Calu3 (cell line): ENCODE measurements around the gene CLOCK. TPM values are rescaled to one million over a fixed set of nuclear protein-coding genes. Genes with fewer than 3 reads are reported as not detected.

ENCODE experiments used
- BruUV-seq: library from RNA; stranded (reverse); fragments of 400-500 nt; replicated peaks from 2 replicates; lab custom pipeline; 2021; lab: Mats Ljungman, UMichigan
- CTCF ChIA-PET: fragments of 300-600 bp; sonication (Branson Sonifier 250); formaldehyde crosslinking; loops from one replicate; lab custom pipeline; 2022; ENCODE audit warnings: antibody characterized with exemption; lab: Charles Lee
- DNase-seq: peaks from one replicate; pipeline ENCODE4 v3.0.0; 2022
- H3K27ac Mint-ChIP-seq: one replicate; pipeline ENCODE4 v1.8.0; 2022; ENCODE audit warnings: mixed read lengths; ENCODE audit not compliant: unreplicated experiment
- H3K27me3 Mint-ChIP-seq: one replicate; pipeline ENCODE4 v1.8.0; 2022; ENCODE audit warnings: mixed read lengths; ENCODE audit not compliant: unreplicated experiment
- H3K36me3 Mint-ChIP-seq: one replicate; pipeline ENCODE4 v1.8.0; 2022; ENCODE audit warnings: mild to moderate bottlenecking, moderate library complexity, mixed read lengths; ENCODE audit not compliant: insufficient read depth, unreplicated experiment
- H3K4me1 Mint-ChIP-seq: one replicate; pipeline ENCODE4 v1.8.0; 2022; ENCODE audit warnings: mild to moderate bottlenecking, low read depth, mixed read lengths; ENCODE audit not compliant: unreplicated experiment
- H3K4me3 Mint-ChIP-seq: one replicate; pipeline ENCODE4 v1.8.0; 2022; ENCODE audit warnings: mild to moderate bottlenecking, low read depth, moderate library complexity, mixed read lengths; ENCODE audit not compliant: unreplicated experiment
- H3K9me3 Mint-ChIP-seq: one replicate; pipeline ENCODE4 v1.8.0; 2022; ENCODE audit warnings: low read depth, mixed read lengths; ENCODE audit not compliant: unreplicated experiment
- intact Hi-C: fragments of 100-400 bp; cut with micrococcal nuclease; formaldehyde crosslinking; loops from one replicate; pipeline ENCODE4 v1.10.0; 2022; ENCODE audit not compliant: unreplicated experiment
- total RNA-seq: library from RNA; stranded (reverse); gene quantifications from 2 replicates; pipeline ENCODE4 v1.2.3, GENCODE V29; 2022
- TF ChIP-seq, protein P1 (sequence below): fragments of 200-600 bp; IDR thresholded peaks from one replicate; pipeline ENCODE4 v1.8.0; 2022; ENCODE audit warnings: antibody characterized with exemption; ENCODE audit not compliant: unreplicated experiment

CLOCK gene
- total RNA-seq, 1 experiment from 2014 or later = 16.2 TPM

DNA sequence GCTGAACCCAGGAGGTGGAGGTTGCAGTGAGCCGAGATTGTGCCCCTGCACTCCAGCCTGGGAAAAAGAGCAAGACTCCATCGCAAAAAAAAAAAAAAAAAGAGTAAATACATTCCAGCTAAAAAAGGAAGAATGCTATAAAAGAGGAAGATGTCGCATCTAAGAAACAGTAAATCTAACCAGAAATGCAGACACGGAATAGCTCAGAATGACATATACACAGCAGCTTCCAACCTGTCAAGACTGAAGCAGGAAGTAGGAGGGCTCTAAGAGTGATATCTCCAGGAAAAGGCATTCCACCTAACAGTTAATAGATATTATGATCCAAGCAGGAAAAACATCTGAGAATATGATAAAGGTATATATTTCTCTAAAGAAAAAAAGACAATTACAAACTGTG lies 16.0 kb downstream of the CLOCK start:
- CTCF ChIA-PET = no interaction called here
- H3K4me3 Mint-ChIP-seq = no peak overlapping the region
- H3K27me3 Mint-ChIP-seq = no peaks in the 10 kb centered on the region
- no TSS peak for BruUV-seq
- H3K9me3 Mint-ChIP-seq = no peaks in the 10 kb centered on the region
- TF ChIP-seq, protein P1, sequence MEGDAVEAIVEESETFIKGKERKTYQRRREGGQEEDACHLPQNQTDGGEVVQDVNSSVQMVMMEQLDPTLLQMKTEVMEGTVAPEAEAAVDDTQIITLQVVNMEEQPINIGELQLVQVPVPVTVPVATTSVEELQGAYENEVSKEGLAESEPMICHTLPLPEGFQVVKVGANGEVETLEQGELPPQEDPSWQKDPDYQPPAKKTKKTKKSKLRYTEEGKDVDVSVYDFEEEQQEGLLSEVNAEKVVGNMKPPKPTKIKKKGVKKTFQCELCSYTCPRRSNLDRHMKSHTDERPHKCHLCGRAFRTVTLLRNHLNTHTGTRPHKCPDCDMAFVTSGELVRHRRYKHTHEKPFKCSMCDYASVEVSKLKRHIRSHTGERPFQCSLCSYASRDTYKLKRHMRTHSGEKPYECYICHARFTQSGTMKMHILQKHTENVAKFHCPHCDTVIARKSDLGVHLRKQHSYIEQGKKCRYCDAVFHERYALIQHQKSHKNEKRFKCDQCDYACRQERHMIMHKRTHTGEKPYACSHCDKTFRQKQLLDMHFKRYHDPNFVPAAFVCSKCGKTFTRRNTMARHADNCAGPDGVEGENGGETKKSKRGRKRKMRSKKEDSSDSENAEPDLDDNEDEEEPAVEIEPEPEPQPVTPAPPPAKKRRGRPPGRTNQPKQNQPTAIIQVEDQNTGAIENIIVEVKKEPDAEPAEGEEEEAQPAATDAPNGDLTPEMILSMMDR = no peak
- no peak for DNase-seq
- H3K4me1 Mint-ChIP-seq = no peaks in the 10 kb centered on the region
- no peaks in the 10 kb centered on the region for H3K36me3 Mint-ChIP-seq
- intact Hi-C loops = no loop called here
- no peak overlapping the region for H3K27ac Mint-ChIP-seq

DNA sequence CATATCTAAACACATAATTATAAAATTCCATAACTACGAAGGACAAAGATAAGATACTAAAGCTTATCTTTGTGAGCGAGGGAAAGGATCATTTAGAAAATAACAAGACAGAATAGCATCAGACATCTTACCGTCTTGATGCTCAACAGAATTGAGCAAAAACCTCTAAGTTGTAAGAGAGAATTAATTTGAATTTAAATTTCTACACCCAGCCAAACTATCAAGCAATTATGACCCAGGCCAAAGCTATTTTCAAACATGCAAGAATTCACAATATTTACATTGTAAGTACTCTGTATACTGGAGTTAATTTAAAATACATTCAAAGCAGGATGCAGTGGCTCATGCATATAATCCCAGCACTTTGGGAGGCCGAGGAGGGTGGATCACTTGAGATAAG lies 16.5 kb downstream of the CLOCK start:
- TF ChIP-seq, protein P1 = no peak
- no TSS peak for BruUV-seq
- no peak for DNase-seq
- H3K36me3 Mint-ChIP-seq = no peaks in the 10 kb centered on the region
- no peaks in the 10 kb centered on the region for H3K27me3 Mint-ChIP-seq
- no peaks in the 10 kb centered on the region for H3K4me1 Mint-ChIP-seq
- H3K9me3 Mint-ChIP-seq = no peaks in the 10 kb centered on the region
- CTCF ChIA-PET = no interaction called here
- H3K27ac Mint-ChIP-seq = no peak overlapping the region
- intact Hi-C loops = no loop called here
- no peak overlapping the region for H3K4me3 Mint-ChIP-seq

DNA sequence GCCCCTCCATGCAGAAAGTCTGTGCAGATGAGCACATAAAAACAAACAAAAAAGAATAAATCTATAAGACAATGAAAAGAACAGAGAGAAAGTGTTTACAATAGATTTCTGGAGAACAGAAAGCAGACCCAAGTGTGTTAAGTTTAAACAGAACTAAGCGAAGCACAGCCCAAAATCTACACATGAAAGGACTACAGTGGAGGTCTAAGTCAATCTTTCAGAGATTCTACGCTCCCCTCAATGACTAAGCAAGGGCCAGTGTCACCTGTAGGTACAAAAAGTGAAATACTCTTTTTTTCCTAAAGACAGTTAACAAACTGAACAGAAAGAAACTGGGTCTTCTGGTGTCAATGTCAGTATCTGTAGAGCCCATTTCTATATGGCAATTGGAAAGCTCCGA lies 18.2 kb downstream of the CLOCK start:
- no TSS peak for BruUV-seq
- DNase-seq = no peak
- Mint-ChIP-seq H3K27me3 (no peaks in the 10 kb centered on the region), H3K36me3 (no peaks in the 10 kb centered on the region), H3K27ac (no peak overlapping the region), H3K4me3 (no peak overlapping the region), H3K4me1 (no peaks in the 10 kb centered on the region), H3K9me3 (no peaks in the 10 kb centered on the region)
- TF ChIP-seq, protein P1 = no peak
- intact Hi-C loops = no loop called here
- CTCF ChIA-PET = no interaction called here

DNA sequence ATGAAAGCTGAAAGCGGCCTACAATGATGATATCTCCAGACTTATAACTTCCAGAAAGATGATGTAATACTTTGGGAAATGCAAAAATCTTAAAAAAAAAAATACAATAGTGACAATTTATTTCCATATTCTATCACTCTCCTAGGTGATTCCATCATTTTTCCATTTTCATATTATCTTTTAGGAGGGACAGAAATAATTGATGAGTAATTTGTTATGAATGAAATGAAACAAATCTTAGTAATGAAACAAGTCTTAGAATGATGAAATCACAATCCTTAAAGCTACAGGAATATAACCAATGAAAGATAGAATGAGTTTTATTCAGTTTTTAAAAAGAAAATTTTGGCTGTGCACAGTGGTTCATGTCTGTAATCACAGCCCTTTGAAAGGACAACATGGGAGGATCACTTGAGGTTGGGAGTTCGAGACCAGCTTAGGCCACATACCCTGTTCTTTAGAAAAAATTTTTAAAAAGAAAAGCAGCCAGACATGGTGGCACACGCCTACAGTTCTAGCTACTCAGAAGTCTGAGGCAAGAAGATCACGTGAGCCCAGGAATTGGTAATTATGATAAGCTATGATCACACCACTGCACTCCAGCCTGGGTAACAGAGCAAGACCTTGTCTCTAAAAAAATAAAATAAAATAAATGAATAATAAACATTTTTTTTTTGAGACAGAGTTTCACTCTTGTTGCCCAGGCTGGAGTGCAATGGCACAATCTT lies 21.7 kb downstream of the CLOCK start:
- TF ChIP-seq, protein P1 = no peak
- no TSS peak for BruUV-seq
- no peaks in the 10 kb centered on the region for H3K4me1 Mint-ChIP-seq
- CTCF ChIA-PET = no interaction called here
- H3K27ac Mint-ChIP-seq = no peak overlapping the region
- intact Hi-C loops = no loop called here
- H3K4me3 Mint-ChIP-seq = no peak overlapping the region
- H3K27me3 Mint-ChIP-seq = no peaks in the 10 kb centered on the region
- H3K36me3 Mint-ChIP-seq = no peaks in the 10 kb centered on the region
- no peaks in the 10 kb centered on the region for H3K9me3 Mint-ChIP-seq
- no peak for DNase-seq
